Keratinocyte (primary cell): Measurements from ENCODE around the gene MAP3K20. TPM values are rescaled to one million over a fixed set of nuclear protein-coding genes. Genes with fewer than 3 reads are reported as not detected.

Source experiments
- DNase-seq: peaks from one replicate; pipeline ENCODE4 v3.0.0-alpha.2; 2011; ENCODE audit warnings: low read depth, missing footprints, low spot score
- FAIRE-seq: peaks from 2 replicates; lab custom pipeline; 2011; peaks lifted over from hg19 to GRCh38; lab: Jason Lieb, UNC
- H2AFZ ChIP-seq: 2 replicates; pipeline ENCODE4 v1.6.0; 2012; ENCODE audit warnings: low read length, control low read depth, inconsistent platforms; ENCODE audit not compliant: control insufficient read depth
- H3K27ac ChIP-seq: 2 replicates; pipeline ENCODE4 v1.5.1; 2011; ENCODE audit warnings: low read length; ENCODE audit not compliant: control insufficient read depth, insufficient read depth
- H3K27me3 ChIP-seq: 3 replicates; pipeline ENCODE4 v1.6.0; 2011; ENCODE audit warnings: low read length; ENCODE audit not compliant: control insufficient read depth, insufficient read depth; ENCODE audit errors: extremely low read depth
- H3K36me3 ChIP-seq, 2 experiments: 2 replicates in 1 of 2; 3 replicates in 1 of 2; pipeline ENCODE4 v1.5.1; 2011; ENCODE audit warnings: low read length in 2 of 2, mild to moderate bottlenecking in 1 of 2; ENCODE audit not compliant: control insufficient read depth in 2 of 2, insufficient read depth in 2 of 2; ENCODE audit errors: extremely low read depth in 1 of 2
- H3K4me1 ChIP-seq: 3 replicates; pipeline ENCODE4 v1.5.1; 2011; ENCODE audit warnings: low read length; ENCODE audit not compliant: control insufficient read depth, insufficient read depth; ENCODE audit errors: extremely low read depth
- H3K4me2 ChIP-seq: 3 replicates; pipeline ENCODE4 v1.6.0; 2011; ENCODE audit warnings: low read depth, low read length; ENCODE audit not compliant: control insufficient read depth, insufficient read depth; ENCODE audit errors: extremely low read depth
- H3K4me3 ChIP-seq, 3 experiments: fragments of 200-600 bp in 1 of 3; sonication (generic) in 1 of 3; 2 replicates in 2 of 3; 3 replicates in 1 of 3; pipeline ENCODE4 v1.5.1; 2011 to 2016; ENCODE audit warnings: low read length in 3 of 3, mild to moderate bottlenecking in 3 of 3, control low read depth in 2 of 3, inconsistent platforms in 1 of 3, low read depth in 1 of 3, mixed read lengths in 1 of 3, mixed run types in 1 of 3, moderate library complexity in 1 of 3; ENCODE audit not compliant: control insufficient read depth in 2 of 3, insufficient read depth in 2 of 3; ENCODE audit errors: extremely low read depth in 1 of 3
- H3K79me2 ChIP-seq: 2 replicates; pipeline ENCODE4 v1.6.0; 2012; ENCODE audit warnings: low read length; ENCODE audit not compliant: control insufficient read depth, insufficient read depth
- H3K9ac ChIP-seq: 3 replicates; pipeline ENCODE4 v1.6.0; 2011; ENCODE audit warnings: low read length; ENCODE audit not compliant: control insufficient read depth, insufficient read depth; ENCODE audit errors: extremely low read depth
- H3K9me1 ChIP-seq: 3 replicates; pipeline ENCODE4 v1.6.0; 2011; ENCODE audit warnings: low read length; ENCODE audit not compliant: control insufficient read depth, insufficient read depth; ENCODE audit errors: extremely low read depth
- H3K9me3 ChIP-seq: 2 replicates; pipeline ENCODE4 v1.5.1; 2012; ENCODE audit warnings: low read depth, low read length; ENCODE audit not compliant: control insufficient read depth
- H4K20me1 ChIP-seq: 3 replicates; pipeline ENCODE4 v1.6.0; 2011; ENCODE audit warnings: low read length; ENCODE audit not compliant: control insufficient read depth, insufficient read depth; ENCODE audit errors: extremely low read depth
- EZH2 ChIP-seq: IDR thresholded peaks from one replicate; pipeline ENCODE4 v1.6.1; 2012; ENCODE audit warnings: inconsistent platforms, mild to moderate bottlenecking, low read length, moderate library complexity
- dilution Hi-C: fragments of 300-500 bp; cut with MboI; formaldehyde crosslinking; loops from one replicate; pipeline ENCODE4 v1.7.0; 2020; ENCODE audit warnings: low sequenced_read_pairs; ENCODE audit not compliant: extremely low pct_ligation_motif_present
- polyA plus RNA-seq, 5 experiments: library from polyadenylated mRNA; depleted of rRNA in 3 of 5; stranded (reverse) in 3 of 5; stranded (forward) in 1 of 5; unstranded in 1 of 5; fragments of >200 nt; gene quantifications; 1 replicate in 1 of 5; 2 replicates in 3 of 5; 3 replicates in 1 of 5; pipeline versions ENCODE4 v1.2.1 to v1.2.3, GENCODE V29; 2011 to 2012; ENCODE audit warnings: missing spikeins in 2 of 5, low read depth in 1 of 5, low replicate concordance in 1 of 5
- TF ChIP-seq, protein P1 (sequence below), 3 experiments: IDR thresholded peaks in 1 of 3; conservative IDR thresholded peaks in 1 of 3; optimal IDR thresholded peaks in 1 of 3; 2 replicates in 2 of 3; 3 replicates in 1 of 3; pipeline versions ENCODE3 to v1.5.1; 2011; ENCODE audit warnings: low read length in 3 of 3, mild to moderate bottlenecking in 3 of 3, moderate library complexity in 2 of 3, control low read depth in 1 of 3, inconsistent platforms in 1 of 3; ENCODE audit not compliant: insufficient read depth in 2 of 3; ENCODE audit errors: extremely low read depth in 1 of 3

Gene MAP3K20
- polyA plus RNA-seq, 1 donor (not counting 4 experiments of a cell fraction or from before 2014, with no cell fraction given): 31.7 TPM

DNA sequence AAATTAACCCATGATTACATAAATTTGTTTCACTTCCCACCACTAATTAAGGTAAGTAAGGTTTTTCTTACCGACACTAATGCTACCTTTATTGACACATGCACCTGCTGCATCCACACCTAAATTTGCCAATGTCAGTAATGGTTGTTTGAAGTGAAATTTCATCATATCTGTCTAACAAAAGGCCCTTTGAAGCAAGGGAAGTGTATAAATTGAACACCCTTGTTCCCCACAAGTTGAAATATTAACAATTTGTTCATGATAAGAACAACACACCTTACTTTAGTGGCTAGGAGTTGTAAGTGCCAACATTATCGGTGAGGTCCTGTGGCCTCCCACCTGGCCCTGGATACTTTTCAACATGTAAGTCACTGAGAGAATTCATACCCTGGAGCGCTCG is 162.7 kb downstream of the MAP3K20 start:
- DNase-seq (no peak), FAIRE-seq (no peak)
- no peak overlapping the region for H3K4me3 ChIP-seq

DNA sequence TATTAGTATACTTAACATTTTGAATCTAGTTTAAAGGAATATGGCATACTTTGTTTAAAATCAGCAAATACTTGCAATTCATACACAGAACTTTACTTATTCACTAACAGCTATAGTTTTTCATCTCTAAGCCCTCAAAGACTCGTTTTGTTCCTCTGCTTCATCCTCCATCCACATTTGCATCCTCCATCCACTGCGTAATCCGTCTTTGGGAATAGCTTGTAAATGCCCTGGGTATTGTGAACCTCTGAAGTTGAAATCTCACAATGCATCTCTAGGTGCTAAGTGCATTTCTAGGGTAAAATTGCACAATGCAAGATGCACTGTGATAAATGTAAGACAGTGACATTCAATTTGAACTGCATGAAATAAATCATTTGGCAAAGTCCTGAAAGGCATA is 163.2 kb downstream of the MAP3K20 start:
- Histone ChIP-seq H4K20me1 (no peaks in the 10 kb centered on the region), H3K4me1 (no peaks in the 10 kb centered on the region), H3K36me3 (peaks cover 5 to 10% of the 10 kb centered on the region in 2 experiments), H3K9me3 (no peaks in the 10 kb centered on the region), H3K79me2 (no peaks in the 10 kb centered on the region), H3K27me3 (no peaks in the 10 kb centered on the region), H3K9ac (no peak overlapping the region), H3K9me1 (no peaks in the 10 kb centered on the region), H3K4me2 (no peak overlapping the region), H3K4me3 (no peak overlapping the region), H2AFZ (no peak overlapping the region), H3K27ac (no peak overlapping the region)
- TF ChIP-seq, protein P1, sequence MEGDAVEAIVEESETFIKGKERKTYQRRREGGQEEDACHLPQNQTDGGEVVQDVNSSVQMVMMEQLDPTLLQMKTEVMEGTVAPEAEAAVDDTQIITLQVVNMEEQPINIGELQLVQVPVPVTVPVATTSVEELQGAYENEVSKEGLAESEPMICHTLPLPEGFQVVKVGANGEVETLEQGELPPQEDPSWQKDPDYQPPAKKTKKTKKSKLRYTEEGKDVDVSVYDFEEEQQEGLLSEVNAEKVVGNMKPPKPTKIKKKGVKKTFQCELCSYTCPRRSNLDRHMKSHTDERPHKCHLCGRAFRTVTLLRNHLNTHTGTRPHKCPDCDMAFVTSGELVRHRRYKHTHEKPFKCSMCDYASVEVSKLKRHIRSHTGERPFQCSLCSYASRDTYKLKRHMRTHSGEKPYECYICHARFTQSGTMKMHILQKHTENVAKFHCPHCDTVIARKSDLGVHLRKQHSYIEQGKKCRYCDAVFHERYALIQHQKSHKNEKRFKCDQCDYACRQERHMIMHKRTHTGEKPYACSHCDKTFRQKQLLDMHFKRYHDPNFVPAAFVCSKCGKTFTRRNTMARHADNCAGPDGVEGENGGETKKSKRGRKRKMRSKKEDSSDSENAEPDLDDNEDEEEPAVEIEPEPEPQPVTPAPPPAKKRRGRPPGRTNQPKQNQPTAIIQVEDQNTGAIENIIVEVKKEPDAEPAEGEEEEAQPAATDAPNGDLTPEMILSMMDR (optimal IDR thresholded peaks at IDR 0.05 in 1 of 3, IDR thresholded peaks at IDR 0.05 in 1 of 3, conservative IDR thresholded peaks at IDR 0.05 in 1 of 3; ENCODE audit: extremely low read depth in 1 of 3, insufficient read depth in 2 of 3, low read length in 3 of 3): no peak
- TF ChIP-seq EZH2: no peak
- DNase-seq (no peak), FAIRE-seq (no peak)
- dilution Hi-C loops: no loop called here

More for the DNA sequence above, 162.7 kb downstream of the MAP3K20 start:
- H3K36me3 ChIP-seq: peaks cover 5 to 10% of the 10 kb centered on the region in 2 experiments
- dilution Hi-C loops: no loop called here
- H3K27me3 ChIP-seq: no peaks in the 10 kb centered on the region
- H4K20me1 ChIP-seq: no peaks in the 10 kb centered on the region
- TF ChIP-seq, protein P1 (optimal IDR thresholded peaks at IDR 0.05 in 1 of 3, IDR thresholded peaks at IDR 0.05 in 1 of 3, conservative IDR thresholded peaks at IDR 0.05 in 1 of 3; ENCODE audit: extremely low read depth in 1 of 3, insufficient read depth in 2 of 3, low read length in 3 of 3): no peak
- no peak for TF ChIP-seq EZH2
- no peak overlapping the region for H3K9ac ChIP-seq
- H3K4me2 ChIP-seq: no peak overlapping the region
- H3K9me1 ChIP-seq: no peaks in the 10 kb centered on the region
- H3K4me1 ChIP-seq: no peaks in the 10 kb centered on the region
- H2AFZ ChIP-seq: no peak overlapping the region
- H3K27ac ChIP-seq: no peak overlapping the region
- no peaks in the 10 kb centered on the region for H3K9me3 ChIP-seq
- no peaks in the 10 kb centered on the region for H3K79me2 ChIP-seq
